H9 (cell line): ENCODE results near the gene SPINT2. TPM values are rescaled to one million over a fixed set of nuclear protein-coding genes. Genes with fewer than 3 reads are reported as not detected.
"Not testable (repeated sequence)": the region's sequence is repeated elsewhere in the genome, so short reads cannot be mapped to it uniquely, and the experiment has no call there.

ENCODE experiments used
- DNase-seq: peaks from one replicate; pipeline ENCODE4 v3.0.0-alpha.2; 2017
- H2AFZ ChIP-seq: one replicate; pipeline ENCODE4 v1.6.1; 2013; ENCODE audit warnings: mild to moderate bottlenecking, low read length, control low read depth, moderate library complexity
- H2AK5ac ChIP-seq: 2 replicates; pipeline ENCODE4 v1.6.1; 2013; ENCODE audit warnings: low read length, control low read depth, mixed read lengths; ENCODE audit not compliant: insufficient read length
- H2BK120ac ChIP-seq: one replicate; pipeline ENCODE4 v1.6.1; 2013; ENCODE audit warnings: low read depth, mild to moderate bottlenecking, low read length, control low read depth, inconsistent platforms; ENCODE audit not compliant: poor library complexity, severe bottlenecking
- H2BK12ac ChIP-seq: 2 replicates; pipeline ENCODE4 v1.6.1; 2013; ENCODE audit warnings: low read length, control low read depth, mixed read lengths, low read depth; ENCODE audit not compliant: insufficient read length
- H2BK15ac ChIP-seq: 2 replicates; pipeline ENCODE4 v1.6.1; 2013; ENCODE audit warnings: low read depth, low read length, control low read depth
- H2BK20ac ChIP-seq: one replicate; pipeline ENCODE4 v1.6.1; 2013; ENCODE audit warnings: low read depth, mild to moderate bottlenecking, low read length, control low read depth, inconsistent platforms; ENCODE audit not compliant: poor library complexity, severe bottlenecking
- H2BK5ac ChIP-seq: 2 replicates; pipeline ENCODE4 v1.6.1; 2013; ENCODE audit warnings: low read length, control low read depth, mixed read lengths; ENCODE audit not compliant: insufficient read length
- H3K14ac ChIP-seq: 2 replicates; pipeline ENCODE4 v1.6.1; 2013; ENCODE audit warnings: low read length, control low read depth; ENCODE audit not compliant: insufficient read depth
- H3K18ac ChIP-seq: 2 replicates; pipeline ENCODE4 v1.6.1; 2013; ENCODE audit warnings: low read depth, mild to moderate bottlenecking, mixed read lengths, low read length, control low read depth; ENCODE audit not compliant: insufficient read length
- H3K23ac ChIP-seq: 2 replicates; pipeline ENCODE4 v1.6.1; 2013; ENCODE audit warnings: low read length, control low read depth, mixed read lengths, low read depth; ENCODE audit not compliant: insufficient read length
- H3K23me2 ChIP-seq: 2 replicates; pipeline ENCODE4 v1.6.1; 2013; ENCODE audit warnings: low read depth, mild to moderate bottlenecking, mixed read lengths, low read length, control low read depth; ENCODE audit not compliant: insufficient read length, poor library complexity, severe bottlenecking
- H3K27ac ChIP-seq: 2 replicates; pipeline ENCODE4 v1.5.1; 2013; ENCODE audit warnings: low read length, control low read depth, mixed read lengths, low read depth; ENCODE audit not compliant: insufficient read length
- H3K27me3 ChIP-seq: 2 replicates; pipeline ENCODE4 v1.6.1; 2013; ENCODE audit warnings: low read length, control low read depth, inconsistent platforms; ENCODE audit not compliant: insufficient read depth
- H3K4ac ChIP-seq: 2 replicates; pipeline ENCODE4 v1.6.1; 2013; ENCODE audit warnings: low read depth, mild to moderate bottlenecking, control low read depth, inconsistent platforms, low read length, moderate library complexity
- H3K4me1 ChIP-seq: 2 replicates; pipeline ENCODE4 v1.6.1; 2013; ENCODE audit warnings: low read length, control low read depth, inconsistent platforms; ENCODE audit not compliant: insufficient read depth
- H3K4me2 ChIP-seq: 2 replicates; pipeline ENCODE4 v1.6.1; 2013; ENCODE audit warnings: low read length, control low read depth, mixed read lengths; ENCODE audit not compliant: insufficient read length, insufficient read depth
- H3K56ac ChIP-seq: 2 replicates; pipeline ENCODE4 v1.6.1; 2013; ENCODE audit warnings: low read depth, mild to moderate bottlenecking, mixed read lengths, low read length, control low read depth; ENCODE audit not compliant: insufficient read length
- H3K79me1 ChIP-seq: 2 replicates; pipeline ENCODE4 v1.6.1; 2013; ENCODE audit warnings: low read depth, mild to moderate bottlenecking, moderate library complexity, low read length, control low read depth, inconsistent platforms; ENCODE audit not compliant: insufficient read depth, poor library complexity, severe bottlenecking
- H3K79me2 ChIP-seq: 2 replicates; pipeline ENCODE4 v1.6.1; 2013; ENCODE audit warnings: low read length, control low read depth, inconsistent platforms; ENCODE audit not compliant: insufficient read depth
- H3K9ac ChIP-seq: 2 replicates; pipeline ENCODE4 v1.6.1; 2013; ENCODE audit warnings: low read length, control low read depth, mixed read lengths; ENCODE audit not compliant: insufficient read length; ENCODE audit errors: extremely low read depth
- H3K9me3 ChIP-seq: one replicate; pipeline ENCODE4 v1.6.1; 2013; ENCODE audit warnings: low read depth, low read length, inconsistent platforms; ENCODE audit not compliant: control insufficient read depth
- H3T11ph ChIP-seq: one replicate; pipeline ENCODE4 v1.6.1; 2013; ENCODE audit warnings: mild to moderate bottlenecking, low read length, control low read depth, inconsistent platforms
- H4K20me1 ChIP-seq: one replicate; pipeline ENCODE4 v1.6.1; 2013; ENCODE audit not compliant: control insufficient read depth, insufficient read length, insufficient read depth
- H4K5ac ChIP-seq: 2 replicates; pipeline ENCODE4 v1.6.1; 2013; ENCODE audit warnings: low read depth, mild to moderate bottlenecking, mixed read lengths, low read length, control low read depth; ENCODE audit not compliant: insufficient read length
- H4K8ac ChIP-seq: replicated peaks from 2 replicates; pipeline ENCODE4 v1.6.1; 2013; ENCODE audit warnings: low read length, control low read depth, mixed read lengths, low read depth; ENCODE audit not compliant: insufficient read length
- H4K91ac ChIP-seq: 2 replicates; pipeline ENCODE4 v1.6.1; 2013; ENCODE audit warnings: low read depth, mild to moderate bottlenecking, moderate library complexity, mixed read lengths, low read length, control low read depth; ENCODE audit not compliant: insufficient read length
- H3K27ac Mint-ChIP-seq, 3 experiments: 2 replicates in 2 of 3; 3 replicates in 1 of 3; pipeline ENCODE4 v1.8.0; 2020 to 2021; ENCODE audit warnings: mixed read lengths in 3 of 3, mild to moderate bottlenecking in 1 of 3, moderate library complexity in 1 of 3
- H3K27me3 Mint-ChIP-seq: 2 replicates; pipeline ENCODE4 v1.8.0; 2021; ENCODE audit warnings: low read depth, mild to moderate bottlenecking, moderate library complexity, mixed read lengths
- H3K36me3 Mint-ChIP-seq, 3 experiments: 2 replicates in 2 of 3; 3 replicates in 1 of 3; pipeline ENCODE4 v1.8.0; 2020 to 2021; ENCODE audit warnings: low read depth in 3 of 3, mixed read lengths in 3 of 3; ENCODE audit not compliant: insufficient read depth in 1 of 3
- H3K4me1 Mint-ChIP-seq, 2 experiments: 2 replicates each; pipeline ENCODE4 v1.8.0; 2020; ENCODE audit warnings: mixed read lengths in 2 of 2
- H3K4me3 Mint-ChIP-seq, 2 experiments: 2 replicates in 1 of 2; 3 replicates in 1 of 2; pipeline ENCODE4 v1.8.0; 2020 to 2021; ENCODE audit warnings: mild to moderate bottlenecking in 2 of 2, mixed read lengths in 2 of 2, moderate library complexity in 1 of 2
- H3K9me3 Mint-ChIP-seq, 2 experiments: 2 replicates in 1 of 2; 3 replicates in 1 of 2; pipeline ENCODE4 v1.8.0; 2020; ENCODE audit warnings: mild to moderate bottlenecking in 2 of 2, mixed read lengths in 2 of 2, moderate library complexity in 1 of 2
- CTCF ChIP-seq: fragments of 200-600 bp; sonication (generic); conservative IDR thresholded peaks from 3 replicates; pipeline ENCODE4 v1.8.0; 2021; ENCODE audit warnings: antibody characterized with exemption, mild to moderate bottlenecking
- WGBS: extraction: QIAGEN DNeasy Blood & Tissue Kit; methylation state at CpG from one replicate; pipeline ENCODE4 v1.1.7; 2013; ENCODE audit warnings: missing lambda C conversion rate, low lambda C conversion rate, mixed read lengths; ENCODE audit not compliant: insufficient read length; ENCODE audit errors: extremely low coverage; 5-methylcytosine and 5-hydroxymethylcytosine counted together
- total RNA-seq: library from RNA; stranded (reverse); gene quantifications from 2 replicates; pipeline ENCODE4 v1.2.1, GENCODE V29; 2021

The SPINT2 gene
- total RNA-seq, 1 experiment from 2014 or later = 283 TPM

- Histone ChIP-seq H3K79me1 (no peaks in the 10 kb centered on the region), H3K9ac (peak overlapping the region; percentile 34), H4K5ac (no peak overlapping the region), H2BK5ac (no peak overlapping the region), H2BK120ac (no peak overlapping the region), H3K79me2 (no peaks in the 10 kb centered on the region), H3K4me2 (peak overlapping the region; percentile 97), H2BK20ac (no peak overlapping the region), H2AFZ (no peak overlapping the region), H3T11ph (no peak overlapping the region), H3K4me1 (peaks cover 3% of the 10 kb centered on the region; the same call in 1 of the 2 replicates), H2BK12ac (no peak overlapping the region), H3K4ac (no peak overlapping the region), H3K14ac (no peak overlapping the region), H3K18ac (no peak overlapping the region), H3K9me3 (no peaks in the 10 kb centered on the region), H4K8ac (no peak overlapping the region), H3K27ac (no peak overlapping the region), H3K23me2 (peaks cover 13% of the 10 kb centered on the region), H2AK5ac (no peak overlapping the region), H3K23ac (no peak overlapping the region), H3K56ac (no peak overlapping the region), H4K20me1 (no peaks in the 10 kb centered on the region), H3K27me3 (no peaks in the 10 kb centered on the region), H2BK15ac (no peak overlapping the region), H4K91ac (no peak overlapping the region)
- no peaks in the 10 kb centered on the region for H3K9me3 Mint-ChIP-seq
- DNase-seq = no peak
- peak overlapping the region in 2 of 3 experiments; percentile 44 to 80; a peak in 3 of 7 replicates for H3K27ac Mint-ChIP-seq
- no CpG with 5 or more reads among the region's 10 CpGs for WGBS
- no peaks in the 10 kb centered on the region; the same call in none of the 2 replicates for H3K27me3 Mint-ChIP-seq
- H3K4me3 Mint-ChIP-seq = peak overlapping the region; percentile 87 to 96
- peaks cover 12 to 14% of the 10 kb centered on the region in 2 experiments for H3K4me1 Mint-ChIP-seq
- TF ChIP-seq CTCF = no peak
- H3K36me3 Mint-ChIP-seq = no peaks in the 10 kb centered on the region; a peak in 1 of 7 replicates
Observed at GRCh38 chr19:38337360-38337653, 72.9 kb downstream of the SPINT2 start.

GRCh38 chr19:38339011-38339410 lies 74.6 kb downstream of the SPINT2 start:
- not testable (repeated sequence) for H2BK120ac ChIP-seq, H3K9ac ChIP-seq, H4K8ac ChIP-seq, H3K14ac ChIP-seq, H3K27me3 ChIP-seq, DNase-seq, H3K4me1 ChIP-seq, H2AK5ac ChIP-seq, H3K27ac ChIP-seq, H3K18ac ChIP-seq, H3K9me3 Mint-ChIP-seq, H2BK15ac ChIP-seq, H3K79me2 ChIP-seq, H3K27me3 Mint-ChIP-seq, H3T11ph ChIP-seq, H2BK5ac ChIP-seq, H3K4me2 ChIP-seq, H4K91ac ChIP-seq, H3K56ac ChIP-seq, H3K4ac ChIP-seq, H3K23ac ChIP-seq, H3K79me1 ChIP-seq, H3K9me3 ChIP-seq, H3K36me3 Mint-ChIP-seq, H4K20me1 ChIP-seq, H4K5ac ChIP-seq, H2AFZ ChIP-seq, H2BK20ac ChIP-seq, H2BK12ac ChIP-seq
- peak overlapping the region; percentile 4 to 85 (median 68); a peak in 4 of 7 replicates for H3K27ac Mint-ChIP-seq
- peak overlapping the region in 1 of 2 experiments; percentile 56; a peak in 1 of 5 replicates for H3K4me3 Mint-ChIP-seq
- WGBS = no CpG with 5 or more reads among the region's 4 CpGs
- H3K23me2 ChIP-seq = peaks cover 13% of the 10 kb centered on the region
- H3K4me1 Mint-ChIP-seq = peaks cover 15 to 16% of the 10 kb centered on the region in 2 experiments
